ENCODE results near the gene RAB8B.
A peak's percentile ranks its signal among the peaks of the same experiment; 100 is the strongest.
"Not testable (repeated sequence)": the region's sequence is repeated elsewhere in the genome, so short reads cannot be mapped to it uniquely, and the experiment has no call there.

Gene RAB8B

GRCh38 chr15:63237086-63237485 lies 47.7 kb downstream of the RAB8B start:
- DNase-seq (ENCODE audit: low spot score): not testable (repeated sequence)

GRCh38 chr15:63238171-63238570 lies 48.8 kb downstream of the RAB8B start:
- DNase-seq (ENCODE audit: low spot score): no peak

GRCh38 chr15:63238796-63239195 lies 49.4 kb downstream of the RAB8B start:
- no peak for DNase-seq (ENCODE audit: low spot score)

- DNase-seq (ENCODE audit: low spot score): no peak
Observed at GRCh38 chr15:63240109-63240508, 50.7 kb downstream of the RAB8B start.

GRCh38 chr15:63241316-63241715 lies 51.9 kb downstream of the RAB8B start:
- DNase-seq (ENCODE audit: low spot score): no peak

- DNase-seq (ENCODE audit: low spot score): peak; percentile 40
Observed at GRCh38 chr15:63243101-63243500, 53.7 kb downstream of the RAB8B start.

- no peak for DNase-seq (ENCODE audit: low spot score)
Observed at GRCh38 chr15:63243776-63244175, 54.4 kb downstream of the RAB8B start.

- no peak for DNase-seq (ENCODE audit: low spot score)
Observed at GRCh38 chr15:63244399-63244798, 55.0 kb downstream of the RAB8B start.

GRCh38 chr15:63244976-63245645 lies 55.7 kb downstream of the RAB8B start:
- no peak for DNase-seq (ENCODE audit: low spot score)

- no peak for DNase-seq (ENCODE audit: low spot score)
Observed at GRCh38 chr15:63246691-63247469, 57.5 kb downstream of the RAB8B start.

- peak; percentile 70 for DNase-seq (ENCODE audit: low spot score)
Observed at GRCh38 chr15:63250312-63250965, 61.0 kb downstream of the RAB8B start.

GRCh38 chr15:63251701-63252100 lies 62.3 kb downstream of the RAB8B start:
- no peak for DNase-seq (ENCODE audit: low spot score)

GRCh38 chr15:63252292-63252691 lies 62.9 kb downstream of the RAB8B start:
- no peak for DNase-seq (ENCODE audit: low spot score)

GRCh38 chr15:63254991-63255390 lies 65.6 kb downstream of the RAB8B start:
- DNase-seq (ENCODE audit: low spot score): no peak

- DNase-seq (ENCODE audit: low spot score): no peak
Observed at GRCh38 chr15:63255489-63255990, 66.1 kb downstream of the RAB8B start.

GRCh38 chr15:63256433-63257274 lies 67.2 kb downstream of the RAB8B start:
- DNase-seq (ENCODE audit: low spot score): peak; percentile 51

GRCh38 chr15:63258658-63259057 lies 69.3 kb downstream of the RAB8B start:
- DNase-seq (ENCODE audit: low spot score): no peak

- DNase-seq (ENCODE audit: low spot score): no peak
Observed at GRCh38 chr15:63260791-63261190, 71.4 kb downstream of the RAB8B start.

- DNase-seq (ENCODE audit: low spot score): no peak
Observed at GRCh38 chr15:63261311-63261710, 71.9 kb downstream of the RAB8B start.

- DNase-seq (ENCODE audit: low spot score): no peak
Observed at GRCh38 chr15:63263519-63263918, 74.1 kb downstream of the RAB8B start.

- DNase-seq (ENCODE audit: low spot score): no peak
Observed at GRCh38 chr15:63264688-63265293, 75.4 kb downstream of the RAB8B start.
